IPS-15b (cell line): Measurements from ENCODE around the gene DUSP15.

Experiments
- H3K27me3 ChIP-seq: one replicate; pipeline ENCODE4 v1.6.1; 2013; ENCODE audit warnings: low read length; ENCODE audit not compliant: control insufficient read depth, insufficient read depth
- H3K36me3 ChIP-seq: one replicate; pipeline ENCODE4 v1.6.1; 2013; ENCODE audit warnings: low read length; ENCODE audit not compliant: control insufficient read depth, insufficient read depth
- H3K4me1 ChIP-seq: one replicate; pipeline ENCODE4 v1.6.1; 2013; ENCODE audit warnings: mild to moderate bottlenecking, low read length; ENCODE audit not compliant: control insufficient read depth, insufficient read depth
- H3K4me3 ChIP-seq: one replicate; pipeline ENCODE4 v1.5.1; 2013; ENCODE audit warnings: low read depth, low read length
- H3K9ac ChIP-seq: one replicate; pipeline ENCODE4 v1.6.1; 2013; ENCODE audit warnings: low read depth, mild to moderate bottlenecking, low read length
- H3K9me3 ChIP-seq: one replicate; pipeline ENCODE4 v1.6.1; 2013; ENCODE audit warnings: mild to moderate bottlenecking, low read length; ENCODE audit not compliant: control insufficient read depth, insufficient read depth

DUSP15 gene

DNA sequence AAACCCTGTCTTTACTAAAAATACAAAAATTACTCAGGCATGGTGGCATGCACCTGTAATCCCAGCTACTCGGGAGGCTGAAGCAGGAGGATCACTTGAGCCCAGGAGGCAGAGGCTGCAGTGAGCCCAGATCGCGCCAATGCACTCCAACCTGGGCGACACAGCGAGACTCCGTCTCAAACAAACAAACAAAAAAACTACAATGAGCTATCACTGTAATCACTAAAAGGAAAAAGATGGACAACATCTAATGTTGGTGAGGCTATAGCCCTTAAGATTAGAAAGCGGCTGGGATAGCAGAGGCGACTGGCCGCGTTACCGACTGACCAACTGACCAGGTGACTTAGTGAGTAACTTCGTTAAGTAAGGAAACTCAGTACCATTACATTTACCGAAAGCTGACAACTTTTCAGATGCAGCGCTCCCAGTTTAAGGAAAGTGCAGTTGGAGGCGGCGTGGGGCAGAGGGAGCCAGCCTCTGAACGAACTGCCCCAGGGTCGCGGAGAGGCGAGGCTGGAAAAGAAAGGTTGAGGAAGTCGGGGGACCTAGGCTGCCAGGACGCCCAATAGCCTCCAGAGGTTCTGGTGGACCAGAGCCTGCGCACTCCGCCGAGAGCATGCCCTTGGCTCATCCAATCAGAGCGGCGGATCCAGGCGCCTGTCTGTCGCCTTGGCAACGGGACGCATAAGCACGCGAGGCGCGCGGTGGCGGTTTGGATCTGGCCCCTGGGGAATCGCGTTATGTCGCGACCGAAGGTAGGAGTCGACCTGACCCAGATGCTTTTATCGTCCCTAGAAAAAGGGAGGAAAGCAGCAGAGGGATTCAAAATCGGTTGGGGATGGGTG lies 9.0 kb upstream of the DUSP15 start:
- Histone ChIP-seq H3K27me3 (no peaks in the 10 kb centered on the region), H3K9ac (peak overlapping the region; percentile 51), H3K4me3 (peak overlapping the region; percentile 86), H3K4me1 (no peaks in the 10 kb centered on the region), H3K9me3 (no peaks in the 10 kb centered on the region), H3K36me3 (no peaks in the 10 kb centered on the region)

- Histone ChIP-seq H3K4me3 (no peak overlapping the region), H3K9ac (no peak overlapping the region), H3K36me3 (no peaks in the 10 kb centered on the region), H3K9me3 (no peaks in the 10 kb centered on the region), H3K4me1 (no peaks in the 10 kb centered on the region), H3K27me3 (no peaks in the 10 kb centered on the region)
Measured at GRCh38 chr20:31877684-31878083, 7.4 kb upstream of the DUSP15 start.

- H3K4me1 ChIP-seq: peaks cover 4% of the 10 kb centered on the region
- no peaks in the 10 kb centered on the region for H3K36me3 ChIP-seq
- H3K9ac ChIP-seq: no peak overlapping the region
- H3K27me3 ChIP-seq: peaks cover 9% of the 10 kb centered on the region
- no peaks in the 10 kb centered on the region for H3K9me3 ChIP-seq
- no peak overlapping the region for H3K4me3 ChIP-seq
Measured at GRCh38 chr20:31875671-31876070, 5.3 kb upstream of the DUSP15 start.

DNA sequence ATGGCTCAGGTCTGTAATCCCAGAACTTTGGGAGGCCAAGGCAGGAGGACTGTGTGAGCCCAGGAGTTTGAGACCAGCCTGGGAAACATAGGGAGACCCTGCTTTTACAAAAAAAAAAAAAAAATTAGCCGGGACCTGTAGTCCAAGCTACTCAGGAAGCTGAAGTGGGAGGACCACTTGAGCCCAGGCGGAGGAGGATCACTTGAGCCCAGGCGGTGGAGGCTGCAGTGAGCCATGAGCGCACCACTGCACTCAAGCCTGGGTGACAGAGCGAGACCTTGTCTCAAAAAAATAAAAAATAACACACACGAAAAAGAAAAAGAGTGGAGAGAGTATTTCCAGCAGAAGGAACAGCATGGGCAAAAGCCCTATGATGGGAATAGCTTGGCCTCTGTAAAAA lies 2.1 kb upstream of the DUSP15 start:
- Histone ChIP-seq H3K27me3 (peaks cover 23% of the 10 kb centered on the region), H3K36me3 (no peaks in the 10 kb centered on the region), H3K4me3 (no peak overlapping the region), H3K9ac (no peak overlapping the region), H3K4me1 (peaks cover 4% of the 10 kb centered on the region), H3K9me3 (no peaks in the 10 kb centered on the region)

GRCh38 chr20:31871618-31871954 lies 1.3 kb upstream of the DUSP15 start:
- H3K9me3 ChIP-seq: no peaks in the 10 kb centered on the region
- no peaks in the 10 kb centered on the region for H3K36me3 ChIP-seq
- peak overlapping the region; percentile 67 for H3K4me3 ChIP-seq
- peaks cover 4% of the 10 kb centered on the region for H3K4me1 ChIP-seq
- peaks cover 23% of the 10 kb centered on the region for H3K27me3 ChIP-seq
- H3K9ac ChIP-seq: no peak overlapping the region

DNA sequence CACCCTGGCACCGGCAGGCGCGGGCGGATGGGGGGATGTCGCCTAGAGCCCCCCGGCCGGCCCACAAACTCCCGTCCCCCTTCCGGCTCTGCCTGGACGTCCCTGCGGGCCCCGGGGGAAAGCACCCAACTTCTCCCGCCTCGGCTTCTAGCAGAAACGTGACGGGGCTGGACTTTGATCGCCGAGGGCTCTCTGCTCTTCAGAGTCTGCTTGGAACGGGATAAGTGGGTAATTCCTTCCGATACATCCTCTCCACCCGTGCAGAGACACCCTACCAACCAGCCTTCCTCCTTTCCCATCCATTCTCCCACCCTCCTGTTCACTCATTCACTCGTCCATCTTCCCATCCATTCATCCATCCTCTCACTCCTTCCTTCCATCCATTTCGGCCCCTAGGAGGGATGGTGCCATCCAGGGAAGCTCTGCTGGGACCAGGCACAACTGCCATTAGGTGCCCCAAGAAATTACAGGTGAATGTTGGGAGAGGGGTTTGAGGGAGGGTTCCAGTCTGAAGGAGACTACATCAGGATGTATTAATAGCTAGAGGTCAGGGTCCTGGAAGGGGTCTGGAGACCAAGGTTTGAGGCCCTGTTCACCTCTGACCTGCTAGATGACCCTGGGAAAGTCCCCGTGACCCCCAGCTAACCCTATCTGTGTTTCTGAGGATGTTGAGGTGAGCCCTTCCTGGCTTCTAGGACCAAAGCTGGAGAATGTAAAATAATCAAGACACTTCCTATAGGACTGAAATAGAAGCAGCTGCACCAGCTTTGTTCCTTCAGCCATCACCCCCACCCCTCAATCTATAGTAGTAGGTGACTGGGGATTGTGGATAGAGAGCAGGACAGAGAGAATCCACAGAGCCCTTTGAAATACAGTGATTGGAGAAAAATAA lies 645 bp upstream of the DUSP15 start:
- Histone ChIP-seq H3K4me3 (peak overlapping the region; percentile 67), H3K4me1 (peaks cover 4% of the 10 kb centered on the region), H3K36me3 (no peaks in the 10 kb centered on the region), H3K9ac (peak overlapping the region; percentile 9), H3K27me3 (peaks cover 23% of the 10 kb centered on the region), H3K9me3 (no peaks in the 10 kb centered on the region)

DNA sequence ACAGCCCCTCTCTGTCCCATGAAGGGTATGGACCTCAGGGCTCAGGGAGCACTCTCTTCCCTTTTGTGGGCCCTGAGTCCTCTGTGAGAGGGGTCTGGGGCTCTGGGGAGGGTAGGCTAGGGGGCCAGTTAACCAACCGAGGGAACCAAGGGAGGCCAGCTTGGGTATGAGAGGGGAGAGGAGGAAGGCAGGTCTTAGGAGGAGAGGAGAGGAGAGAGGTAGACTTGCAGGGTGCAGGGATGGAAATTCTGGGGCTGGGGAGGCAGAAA lies 720 bp downstream of the DUSP15 start:
- H3K9ac ChIP-seq: peak overlapping the region; percentile 9
- no peaks in the 10 kb centered on the region for H3K9me3 ChIP-seq
- H3K36me3 ChIP-seq: no peaks in the 10 kb centered on the region
- peaks cover 23% of the 10 kb centered on the region for H3K27me3 ChIP-seq
- H3K4me1 ChIP-seq: peaks cover 4% of the 10 kb centered on the region
- H3K4me3 ChIP-seq: peak overlapping the region; percentile 67

- Histone ChIP-seq H3K9ac (peak overlapping the region; percentile 9), H3K4me1 (peaks cover 4% of the 10 kb centered on the region)
Measured at GRCh38 chr20:31868853-31869672, 1.3 kb downstream of the DUSP15 start.

GRCh38 chr20:31866221-31866620 lies 4.1 kb downstream of the DUSP15 start:
- H3K36me3 ChIP-seq: no peaks in the 10 kb centered on the region
- no peak overlapping the region for H3K4me3 ChIP-seq
- no peak overlapping the region for H3K9ac ChIP-seq
- H3K27me3 ChIP-seq: peaks cover 19% of the 10 kb centered on the region
- H3K9me3 ChIP-seq: no peaks in the 10 kb centered on the region
- peaks cover 4% of the 10 kb centered on the region for H3K4me1 ChIP-seq

More at GRCh38 chr20:31868853-31869672, 1.3 kb downstream of the DUSP15 start:
- no peaks in the 10 kb centered on the region for H3K36me3 ChIP-seq
- peaks cover 23% of the 10 kb centered on the region for H3K27me3 ChIP-seq
- peak overlapping the region; percentile 67 for H3K4me3 ChIP-seq
- H3K9me3 ChIP-seq: no peaks in the 10 kb centered on the region

DNA sequence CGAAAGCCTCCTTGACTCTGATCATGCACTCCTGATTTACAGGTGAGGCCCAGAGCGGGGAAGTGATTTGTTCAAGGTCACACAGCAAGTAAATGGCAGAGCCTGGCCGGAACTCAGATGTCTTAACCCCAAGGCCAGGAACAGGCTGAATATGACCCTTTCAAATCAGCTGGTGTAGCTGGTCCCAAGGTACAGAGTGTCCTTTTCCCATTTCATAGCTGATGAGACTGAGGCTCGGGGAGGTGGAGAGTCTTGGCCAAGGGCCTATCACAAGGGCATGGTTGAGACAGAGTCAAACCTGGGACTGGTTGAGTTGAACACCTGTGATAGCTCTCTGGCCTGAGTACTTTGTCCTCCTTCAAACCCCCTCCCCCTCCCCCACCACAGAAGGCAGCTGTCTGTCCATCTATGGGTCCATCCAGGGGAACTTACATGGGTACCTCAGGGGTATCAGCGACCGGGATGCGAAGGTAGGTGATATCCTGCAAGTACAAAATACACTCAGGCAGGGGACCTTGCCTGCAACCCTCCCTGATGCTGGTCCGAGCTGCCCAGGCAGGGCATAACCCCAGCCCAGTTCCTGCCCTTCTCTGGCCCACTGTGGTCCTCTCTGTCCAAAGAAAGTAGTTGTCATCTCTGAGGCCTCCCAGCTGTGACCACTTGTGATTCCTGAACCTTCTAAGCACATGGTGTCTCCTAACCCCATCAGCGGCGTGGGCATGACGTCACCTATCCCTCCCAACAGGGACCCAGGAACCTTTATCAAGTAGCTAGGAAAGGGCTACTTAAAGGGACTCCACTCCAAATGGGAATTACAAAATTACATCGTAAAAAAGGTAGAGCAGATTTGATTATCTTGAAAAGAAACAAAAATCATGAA lies 5.6 kb downstream of the DUSP15 start:
- H3K27me3 ChIP-seq: peaks cover 16% of the 10 kb centered on the region
- H3K4me3 ChIP-seq: no peak overlapping the region
- no peaks in the 10 kb centered on the region for H3K36me3 ChIP-seq
- no peak overlapping the region for H3K9ac ChIP-seq
- no peaks in the 10 kb centered on the region for H3K9me3 ChIP-seq
- peaks cover 5% of the 10 kb centered on the region for H3K4me1 ChIP-seq
